ENCODE measurements around the gene PLSCR3. TPM values are rescaled to one million over a fixed set of nuclear protein-coding genes. Genes with fewer than 3 reads are reported as not detected.

The PLSCR3 gene
- total RNA-seq, 1 experiment from 2014 or later: 53.0 TPM

DNA sequence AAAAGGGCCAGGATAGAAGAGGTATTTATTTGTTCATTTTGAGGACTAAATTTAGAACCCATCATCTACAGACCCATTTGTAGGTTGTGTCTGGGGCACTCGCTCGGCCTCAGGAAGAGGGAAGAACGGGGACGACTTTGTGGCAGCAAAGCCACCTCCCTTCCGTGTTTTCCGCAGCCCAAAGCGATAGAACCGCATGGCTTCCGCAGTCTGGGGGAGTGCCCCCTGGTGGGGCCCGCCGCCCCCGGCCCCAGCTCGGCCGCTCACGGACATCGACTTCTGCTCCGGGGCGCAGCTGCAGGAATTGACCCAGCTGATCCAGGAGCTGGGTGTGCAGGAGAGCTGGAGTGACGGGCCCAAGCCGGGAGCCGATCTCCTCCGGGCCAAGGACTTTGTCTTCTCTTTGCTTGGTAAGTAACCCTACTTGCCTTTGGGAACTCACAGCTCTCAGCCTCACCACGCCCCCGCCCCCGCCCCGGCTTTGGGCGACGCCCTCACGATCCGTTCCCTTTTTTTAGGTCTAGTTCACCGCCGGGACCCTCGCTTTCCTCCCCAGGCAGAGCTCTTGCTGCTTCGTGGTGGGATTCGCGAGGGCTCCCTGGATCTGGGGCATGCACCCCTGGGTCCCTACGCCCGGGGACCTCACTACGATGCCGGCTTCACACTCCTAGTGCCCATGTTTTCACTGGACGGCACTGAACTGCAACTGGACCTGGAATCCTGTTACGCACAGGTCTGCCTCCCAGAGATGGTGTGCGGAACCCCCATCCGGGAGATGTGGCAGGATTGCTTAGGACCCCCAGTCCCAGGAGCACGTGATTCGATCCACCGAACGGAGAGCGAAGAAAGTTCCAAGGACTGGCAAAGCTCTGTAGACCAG, 41.6 kb upstream of the PLSCR3 start:
- no peak for TF ChIP-seq EZH2 (IDR thresholded peaks at IDR 0.05; ENCODE audit: low read depth)
- TF ChIP-seq, protein P1, sequence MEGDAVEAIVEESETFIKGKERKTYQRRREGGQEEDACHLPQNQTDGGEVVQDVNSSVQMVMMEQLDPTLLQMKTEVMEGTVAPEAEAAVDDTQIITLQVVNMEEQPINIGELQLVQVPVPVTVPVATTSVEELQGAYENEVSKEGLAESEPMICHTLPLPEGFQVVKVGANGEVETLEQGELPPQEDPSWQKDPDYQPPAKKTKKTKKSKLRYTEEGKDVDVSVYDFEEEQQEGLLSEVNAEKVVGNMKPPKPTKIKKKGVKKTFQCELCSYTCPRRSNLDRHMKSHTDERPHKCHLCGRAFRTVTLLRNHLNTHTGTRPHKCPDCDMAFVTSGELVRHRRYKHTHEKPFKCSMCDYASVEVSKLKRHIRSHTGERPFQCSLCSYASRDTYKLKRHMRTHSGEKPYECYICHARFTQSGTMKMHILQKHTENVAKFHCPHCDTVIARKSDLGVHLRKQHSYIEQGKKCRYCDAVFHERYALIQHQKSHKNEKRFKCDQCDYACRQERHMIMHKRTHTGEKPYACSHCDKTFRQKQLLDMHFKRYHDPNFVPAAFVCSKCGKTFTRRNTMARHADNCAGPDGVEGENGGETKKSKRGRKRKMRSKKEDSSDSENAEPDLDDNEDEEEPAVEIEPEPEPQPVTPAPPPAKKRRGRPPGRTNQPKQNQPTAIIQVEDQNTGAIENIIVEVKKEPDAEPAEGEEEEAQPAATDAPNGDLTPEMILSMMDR (conservative IDR thresholded peaks at IDR 0.05): no peak
- Histone ChIP-seq H3K4me3 (peak overlapping the region; percentile 57), H3F3A (ENCODE audit: insufficient read depth, low read depth) (peaks cover 10% of the 10 kb centered on the region; the same call in 1 of the 2 replicates), H3K4me2 (peak overlapping the region; percentile 90), H4K20me1 (ENCODE audit: insufficient read depth) (no peaks in the 10 kb centered on the region), H3K4me1 (replicated peaks; ENCODE audit: insufficient read depth) (0 out of 2 replicates have a peak, but pooled peaks cover 7% of the 10 kb centered on the region), H3K36me3 (ENCODE audit: low read depth) (no peaks in the 10 kb centered on the region), H3K9me3 (ENCODE audit: insufficient read depth, low read depth) (no peaks in the 10 kb centered on the region), H2AFZ (peak overlapping the region; percentile 74), H3K27ac (peak overlapping the region; percentile 68), H3K27me3 (ENCODE audit: insufficient read depth, low read depth) (no peaks in the 10 kb centered on the region), H3K9me2 (ENCODE audit: insufficient read depth) (no peaks in the 10 kb centered on the region), H3K79me2 (ENCODE audit: low read depth) (peaks cover 8% of the 10 kb centered on the region; the same call in 1 of the 2 replicates)
- intact Hi-C loops (cut with micrococcal nuclease; ENCODE audit: unreplicated experiment): loop anchor here (1.0 to 5.0 kb wide), 6 partner anchors 32 to 250 kb away; partner anchors contain the start of genes PLSCR3, POLR2A and TMEM256
- ChIA-PET CTCF (interaction anchor here (0.7 to 2.9 kb wide), 6 partner anchors 10 to 252 kb away, joined by 3 to 19 read pairs (median 4); partner anchors contain the start of genes PLSCR3, TMEM256 and TP53), POLR2A (ENCODE audit: unreplicated experiment) (interaction anchor here (0.5 to 1.5 kb wide), 8 partner anchors 10 to 251 kb away, joined by 3 to 34 read pairs (median 5); partner anchors contain the start of genes CD68, PLSCR3, TMEM256 and TP53)
- BruUV-seq (replicated peaks): TSS peak; percentile 72
- DNase-seq: peak; percentile 55 to 59

DNA sequence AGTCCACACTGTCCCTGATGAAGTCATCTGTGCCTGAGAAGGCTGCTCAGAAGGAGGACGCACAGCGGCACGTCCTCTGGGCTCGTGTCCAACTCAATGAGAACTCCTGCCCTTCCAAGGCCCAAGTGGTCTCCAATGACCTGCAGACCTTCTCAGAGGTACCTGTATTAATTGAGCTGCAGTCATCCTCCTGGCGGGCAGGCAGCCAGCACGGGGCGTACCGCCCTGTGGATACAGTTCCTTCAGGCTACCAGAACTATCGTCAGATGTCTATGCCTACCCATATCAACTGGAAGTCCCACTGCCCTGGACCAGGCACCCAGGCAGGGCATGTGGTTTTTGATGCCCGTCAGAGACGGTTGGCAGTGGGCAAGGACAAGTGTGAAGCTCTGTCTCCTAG, 38.0 kb upstream of the PLSCR3 start:
- ChIA-PET CTCF (no interaction called here), POLR2A (ENCODE audit: unreplicated experiment) (interaction anchor here (0.6 kb wide), 1 partner anchor 97 kb away, joined by 3 read pairs; no protein-coding TSS in a partner anchor)
- H2AFZ ChIP-seq: no peak overlapping the region
- TF ChIP-seq EZH2 (IDR thresholded peaks at IDR 0.05; ENCODE audit: low read depth): no peak
- TF ChIP-seq, protein P1 (conservative IDR thresholded peaks at IDR 0.05): no peak
- no peak overlapping the region for H3K4me2 ChIP-seq
- H3K27ac ChIP-seq: no peak overlapping the region
- no peaks in the 10 kb centered on the region for H4K20me1 ChIP-seq (ENCODE audit: insufficient read depth)
- intact Hi-C loops (cut with micrococcal nuclease; ENCODE audit: unreplicated experiment): no loop called here
- H3F3A ChIP-seq (ENCODE audit: insufficient read depth, low read depth): peaks cover 10% of the 10 kb centered on the region; the same call in 1 of the 2 replicates
- H3K4me3 ChIP-seq: no peak overlapping the region
- no peaks in the 10 kb centered on the region for H3K9me3 ChIP-seq (ENCODE audit: insufficient read depth, low read depth)
- no peaks in the 10 kb centered on the region for H3K36me3 ChIP-seq (ENCODE audit: low read depth)
- H3K9me2 ChIP-seq (ENCODE audit: insufficient read depth): no peaks in the 10 kb centered on the region
- peaks cover 5% of the 10 kb centered on the region; the same call in 1 of the 2 replicates for H3K79me2 ChIP-seq (ENCODE audit: low read depth)
- no peaks in the 10 kb centered on the region for H3K27me3 ChIP-seq (ENCODE audit: insufficient read depth, low read depth)
- 0 out of 2 replicates have a peak, but pooled peaks cover 7% of the 10 kb centered on the region for H3K4me1 ChIP-seq (replicated peaks; ENCODE audit: insufficient read depth)
- DNase-seq: no peak
- no TSS peak for BruUV-seq (replicated peaks)

GRCh38 chr17:7431231-7431630, 36.9 kb upstream of the PLSCR3 start:
- TF ChIP-seq, protein P1 (conservative IDR thresholded peaks at IDR 0.05): no peak
- TF ChIP-seq EZH2 (IDR thresholded peaks at IDR 0.05; ENCODE audit: low read depth): no peak
- no peak overlapping the region for H3K4me2 ChIP-seq
- H3K79me2 ChIP-seq (ENCODE audit: low read depth): peaks cover 2% of the 10 kb centered on the region; the same call in 1 of the 2 replicates
- no peaks in the 10 kb centered on the region for H3K36me3 ChIP-seq (ENCODE audit: low read depth)
- no peaks in the 10 kb centered on the region for H3K9me2 ChIP-seq (ENCODE audit: insufficient read depth)
- DNase-seq: no peak
- POLR2A ChIA-PET (ENCODE audit: unreplicated experiment): no interaction called here
- 0 out of 2 replicates have a peak, but pooled peaks cover 1% of the 10 kb centered on the region for H3K4me1 ChIP-seq (replicated peaks; ENCODE audit: insufficient read depth)
- H2AFZ ChIP-seq: no peak overlapping the region
- H3K9me3 ChIP-seq (ENCODE audit: insufficient read depth, low read depth): no peaks in the 10 kb centered on the region
- BruUV-seq (replicated peaks): no TSS peak
- no peak overlapping the region for H3K27ac ChIP-seq
- no peaks in the 10 kb centered on the region for H3K27me3 ChIP-seq (ENCODE audit: insufficient read depth, low read depth)
- H3K4me3 ChIP-seq: no peak overlapping the region
- intact Hi-C loops (cut with micrococcal nuclease; ENCODE audit: unreplicated experiment): no loop called here
- H3F3A ChIP-seq (ENCODE audit: insufficient read depth, low read depth): peaks cover 9% of the 10 kb centered on the region; the same call in 1 of the 2 replicates
- CTCF ChIA-PET: no interaction called here
- H4K20me1 ChIP-seq (ENCODE audit: insufficient read depth): no peaks in the 10 kb centered on the region
